GM04504 (cell line): Measurements from ENCODE around the gene ARHGEF16.

Experiments
- DNase-seq: peaks from one replicate; pipeline ENCODE4 v3.0.0-alpha.2; 2012; ENCODE audit warnings: low read depth

The ARHGEF16 gene

GRCh38 chr1:3502641-3503524 is 48.4 kb downstream of the ARHGEF16 start:
- DNase-seq = no peak

- DNase-seq = no peak
Measured at GRCh38 chr1:3503525-3503886, 49.0 kb downstream of the ARHGEF16 start.

GRCh38 chr1:3504151-3504821 is 49.8 kb downstream of the ARHGEF16 start:
- DNase-seq = peak; percentile 97

- DNase-seq = no peak
Measured at GRCh38 chr1:3504822-3505153, 50.3 kb downstream of the ARHGEF16 start.

- no peak for DNase-seq
Measured at GRCh38 chr1:3505161-3505560, 50.7 kb downstream of the ARHGEF16 start.

- DNase-seq = no peak
Measured at GRCh38 chr1:3506041-3506440, 51.6 kb downstream of the ARHGEF16 start.

- no peak for DNase-seq
Measured at GRCh38 chr1:3506943-3507342, 52.5 kb downstream of the ARHGEF16 start.

- no peak for DNase-seq
Measured at GRCh38 chr1:3507636-3508275, 53.3 kb downstream of the ARHGEF16 start.

- DNase-seq = no peak
Measured at GRCh38 chr1:3508757-3509415, 54.4 kb downstream of the ARHGEF16 start.

GRCh38 chr1:3509721-3510120 is 55.3 kb downstream of the ARHGEF16 start:
- no peak for DNase-seq

GRCh38 chr1:3510136-3510955 is 55.9 kb downstream of the ARHGEF16 start:
- no peak for DNase-seq

- no peak for DNase-seq
Measured at GRCh38 chr1:3510956-3511250, 56.4 kb downstream of the ARHGEF16 start.

- no peak for DNase-seq
Measured at GRCh38 chr1:3511306-3511705, 56.8 kb downstream of the ARHGEF16 start.

- no peak for DNase-seq
Measured at GRCh38 chr1:3511856-3512255, 57.4 kb downstream of the ARHGEF16 start.

- DNase-seq = no peak
Measured at GRCh38 chr1:3514404-3514803, 59.9 kb downstream of the ARHGEF16 start.

GRCh38 chr1:3515272-3515671 is 60.8 kb downstream of the ARHGEF16 start:
- DNase-seq = no peak

- DNase-seq = no peak
Measured at GRCh38 chr1:3515774-3516480, 61.5 kb downstream of the ARHGEF16 start.

GRCh38 chr1:3516481-3516869 is 62.0 kb downstream of the ARHGEF16 start:
- DNase-seq = no peak

- no peak for DNase-seq
Measured at GRCh38 chr1:3516911-3517675, 62.6 kb downstream of the ARHGEF16 start.

GRCh38 chr1:3518256-3518655 is 63.8 kb downstream of the ARHGEF16 start:
- no peak for DNase-seq

- DNase-seq = no peak
Measured at GRCh38 chr1:3518756-3519155, 64.3 kb downstream of the ARHGEF16 start.
